GM23248 (cell line): ENCODE data around the gene FREM1.

Source experiments
- EZH2 ChIP-seq: fragments of 200-600 bp; sonication (generic); IDR thresholded peaks from 2 replicates; pipeline ENCODE4 v1.6.1; 2018; ENCODE audit warnings: antibody characterized with exemption, mild to moderate bottlenecking; ENCODE audit not compliant: insufficient read depth, poor library complexity, severe bottlenecking
- EZH2phosphoT487 ChIP-seq: fragments of 200-600 bp; sonication (generic); IDR thresholded peaks from 2 replicates; pipeline ENCODE4 v1.6.1; 2018; ENCODE audit warnings: antibody characterized with exemption, moderate library complexity, mild to moderate bottlenecking, low read depth; ENCODE audit not compliant: insufficient read depth

- TF ChIP-seq EZH2 (no peak), EZH2phosphoT487 (no peak)
These were observed 130.6 kb downstream of the FREM1 start for GRCh38 chr9:14779566-14780022.
